ENCODE measurements around the gene LHX3. TPM values are rescaled to one million over a fixed set of nuclear protein-coding genes. Genes with fewer than 3 reads are reported as not detected.

LHX3 gene
- total and polyA plus RNA-seq, 2 donors from 2014 or later, result not detected

DNA sequence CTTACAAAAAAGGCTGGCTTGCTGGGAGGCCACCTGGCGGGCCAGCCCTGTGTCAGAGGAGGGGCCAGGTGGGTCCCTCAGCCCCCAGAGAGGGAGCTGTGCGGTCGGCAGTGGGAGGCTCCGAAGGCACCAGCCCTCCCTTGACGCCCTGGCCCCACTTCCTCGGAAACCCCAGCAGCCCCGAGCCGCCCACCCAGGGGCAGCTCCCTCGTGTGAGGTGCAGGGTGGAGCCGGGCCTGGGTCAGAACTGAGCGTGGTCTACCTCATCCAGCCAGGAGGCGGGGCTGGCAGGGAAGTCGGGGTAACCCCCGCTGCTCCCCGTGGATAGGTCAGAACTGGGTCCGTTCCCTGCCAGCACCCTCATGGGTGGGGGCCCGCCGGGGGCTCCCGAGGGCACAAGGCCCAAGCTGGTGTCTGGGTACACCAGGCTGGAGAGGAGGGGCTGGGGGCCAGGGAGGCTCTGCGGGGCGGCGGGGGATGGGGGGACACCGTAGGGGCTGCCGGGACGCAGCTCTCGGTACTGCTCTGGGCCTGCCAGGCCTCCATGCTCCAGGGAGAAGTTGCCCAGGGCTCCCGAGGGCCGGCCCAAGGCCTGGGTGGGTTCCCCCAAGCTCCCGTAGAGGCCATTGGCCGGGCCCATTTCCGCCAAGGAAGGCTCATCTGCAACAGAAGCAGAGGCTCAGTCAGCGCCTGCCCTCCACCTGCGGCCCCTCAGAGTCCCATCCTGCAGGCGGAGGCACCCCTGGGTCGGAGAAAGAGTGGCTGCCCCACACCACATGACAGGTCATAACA, 7.6 kb downstream of the LHX3 start:
- Histone ChIP-seq H3K9me3 (ENCODE audit: control insufficient read depth in 2 of 3, insufficient read depth in 1 of 3, low read length in 3 of 3) (no peaks in the 10 kb centered on the region), H3K9ac (ENCODE audit: low read length in 3 of 3) (no peak overlapping the region), H3K27ac (ENCODE audit: low read depth in 2 of 2, low read length in 2 of 2) (no peak overlapping the region), H3K27me3 (ENCODE audit: control insufficient read depth, insufficient read depth, low read length) (peaks cover 39% of the 10 kb centered on the region), H3K4me3 (ENCODE audit: low read length in 3 of 3) (no peak overlapping the region), H3K36me3 (ENCODE audit: control insufficient read depth in 2 of 3, insufficient read depth in 3 of 3, low read length in 3 of 3) (no peaks in the 10 kb centered on the region), H3K4me1 (ENCODE audit: control insufficient read depth in 2 of 3, insufficient read depth in 2 of 3, low read depth in 1 of 3, low read length in 3 of 3) (no peaks in the 10 kb centered on the region)
- intact Hi-C loops (cut with DNase I), result no loop called here
- DNase-seq (no peak), FAIRE-seq (no peak)
- TF ChIP-seq CTCF (IDR thresholded peaks at IDR 0.05; ENCODE audit: borderline replicate concordance, extremely low read depth, insufficient read depth), result no peak

DNA sequence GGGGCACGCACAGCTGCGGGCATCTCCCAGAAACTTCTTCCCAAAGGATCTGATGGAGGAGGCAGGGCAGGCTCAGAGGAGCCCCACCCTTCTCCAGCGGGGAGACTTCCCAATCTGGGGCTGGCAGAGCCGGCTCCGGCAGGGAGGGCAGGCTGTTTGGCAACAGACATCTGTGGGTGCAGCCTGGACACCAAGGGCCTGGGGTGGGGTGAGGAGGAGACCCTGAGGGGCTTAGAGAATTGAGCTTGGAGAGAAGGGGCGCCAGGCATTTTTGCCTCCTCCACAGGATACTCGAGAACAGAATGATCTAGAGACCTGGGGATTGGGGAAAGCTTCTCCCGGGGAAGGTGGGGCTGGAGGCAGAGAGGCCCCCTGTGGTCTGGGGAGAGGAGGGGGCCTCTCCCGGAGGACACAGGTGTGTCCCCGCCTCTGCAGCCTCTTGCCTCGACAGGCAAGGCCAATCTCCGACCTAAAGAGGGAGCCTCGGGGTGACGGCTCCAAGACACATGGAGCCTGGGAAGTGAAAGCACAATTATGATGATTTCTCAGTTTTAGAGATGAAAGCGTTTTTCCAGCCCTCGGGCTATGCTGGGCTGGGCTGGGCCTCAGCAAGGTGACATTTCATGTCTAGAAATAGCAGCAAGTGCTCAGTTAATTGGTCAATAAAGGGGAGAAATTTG, 8.4 kb downstream of the LHX3 start:
- H3K4me3 ChIP-seq (ENCODE audit: low read length in 3 of 3), result no peak overlapping the region
- no peaks in the 10 kb centered on the region for H3K36me3 ChIP-seq (ENCODE audit: control insufficient read depth in 2 of 3, insufficient read depth in 3 of 3, low read length in 3 of 3)
- H3K4me1 ChIP-seq (ENCODE audit: control insufficient read depth in 2 of 3, insufficient read depth in 2 of 3, low read depth in 1 of 3, low read length in 3 of 3), result no peaks in the 10 kb centered on the region
- H3K9me3 ChIP-seq (ENCODE audit: control insufficient read depth in 2 of 3, insufficient read depth in 1 of 3, low read length in 3 of 3), result no peaks in the 10 kb centered on the region
- DNase-seq (no peak), FAIRE-seq (no peak)
- TF ChIP-seq CTCF (IDR thresholded peaks at IDR 0.05; ENCODE audit: borderline replicate concordance, extremely low read depth, insufficient read depth), result no peak
- H3K27ac ChIP-seq (ENCODE audit: low read depth in 2 of 2, low read length in 2 of 2), result no peak overlapping the region
- intact Hi-C loops (cut with DNase I), result no loop called here
- no peak overlapping the region for H3K9ac ChIP-seq (ENCODE audit: low read length in 3 of 3)
- peaks cover 45% of the 10 kb centered on the region for H3K27me3 ChIP-seq (ENCODE audit: control insufficient read depth, insufficient read depth, low read length)

DNA sequence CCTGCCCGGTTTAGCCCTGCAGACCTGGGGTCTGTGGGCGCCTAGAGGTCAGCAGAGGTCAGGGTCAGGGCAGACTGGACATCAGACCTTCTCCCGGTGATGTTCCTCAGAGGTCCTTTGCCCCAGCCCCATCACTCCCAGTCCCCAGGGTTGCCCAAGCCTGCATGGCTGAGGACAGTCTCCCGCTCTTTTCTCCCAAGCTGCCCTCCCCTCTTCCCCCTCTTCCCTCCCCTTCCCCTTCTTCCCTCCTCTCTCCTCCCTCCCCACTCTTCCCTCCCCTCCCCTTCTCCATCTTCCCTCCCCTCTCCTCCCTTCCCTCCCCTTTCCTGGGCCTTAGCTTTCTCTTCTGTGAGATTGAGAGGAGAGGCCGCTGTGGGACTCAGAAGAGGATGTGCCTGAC, 10.4 kb downstream of the LHX3 start:
- intact Hi-C loops (cut with DNase I), result no loop called here
- H3K9ac ChIP-seq (ENCODE audit: low read length in 3 of 3), result no peak overlapping the region
- H3K4me3 ChIP-seq (ENCODE audit: low read length in 3 of 3), result no peak overlapping the region
- H3K36me3 ChIP-seq (ENCODE audit: control insufficient read depth in 2 of 3, insufficient read depth in 3 of 3, low read length in 3 of 3), result no peaks in the 10 kb centered on the region
- H3K9me3 ChIP-seq (ENCODE audit: control insufficient read depth in 2 of 3, insufficient read depth in 1 of 3, low read length in 3 of 3), result no peaks in the 10 kb centered on the region
- FAIRE-seq (no peak), DNase-seq (no peak)
- no peaks in the 10 kb centered on the region for H3K4me1 ChIP-seq (ENCODE audit: control insufficient read depth in 2 of 3, insufficient read depth in 2 of 3, low read depth in 1 of 3, low read length in 3 of 3)
- peaks cover 38% of the 10 kb centered on the region for H3K27me3 ChIP-seq (ENCODE audit: control insufficient read depth, insufficient read depth, low read length)
- TF ChIP-seq CTCF (IDR thresholded peaks at IDR 0.05; ENCODE audit: borderline replicate concordance, extremely low read depth, insufficient read depth), result no peak
- H3K27ac ChIP-seq (ENCODE audit: low read depth in 2 of 2, low read length in 2 of 2), result no peak overlapping the region
